ENCODE measurements around the gene LKAAEAR1.
"Not testable (repeated sequence)": the region's sequence is repeated elsewhere in the genome, so short reads cannot be mapped to it uniquely, and the experiment has no call there.

Gene LKAAEAR1

DNA sequence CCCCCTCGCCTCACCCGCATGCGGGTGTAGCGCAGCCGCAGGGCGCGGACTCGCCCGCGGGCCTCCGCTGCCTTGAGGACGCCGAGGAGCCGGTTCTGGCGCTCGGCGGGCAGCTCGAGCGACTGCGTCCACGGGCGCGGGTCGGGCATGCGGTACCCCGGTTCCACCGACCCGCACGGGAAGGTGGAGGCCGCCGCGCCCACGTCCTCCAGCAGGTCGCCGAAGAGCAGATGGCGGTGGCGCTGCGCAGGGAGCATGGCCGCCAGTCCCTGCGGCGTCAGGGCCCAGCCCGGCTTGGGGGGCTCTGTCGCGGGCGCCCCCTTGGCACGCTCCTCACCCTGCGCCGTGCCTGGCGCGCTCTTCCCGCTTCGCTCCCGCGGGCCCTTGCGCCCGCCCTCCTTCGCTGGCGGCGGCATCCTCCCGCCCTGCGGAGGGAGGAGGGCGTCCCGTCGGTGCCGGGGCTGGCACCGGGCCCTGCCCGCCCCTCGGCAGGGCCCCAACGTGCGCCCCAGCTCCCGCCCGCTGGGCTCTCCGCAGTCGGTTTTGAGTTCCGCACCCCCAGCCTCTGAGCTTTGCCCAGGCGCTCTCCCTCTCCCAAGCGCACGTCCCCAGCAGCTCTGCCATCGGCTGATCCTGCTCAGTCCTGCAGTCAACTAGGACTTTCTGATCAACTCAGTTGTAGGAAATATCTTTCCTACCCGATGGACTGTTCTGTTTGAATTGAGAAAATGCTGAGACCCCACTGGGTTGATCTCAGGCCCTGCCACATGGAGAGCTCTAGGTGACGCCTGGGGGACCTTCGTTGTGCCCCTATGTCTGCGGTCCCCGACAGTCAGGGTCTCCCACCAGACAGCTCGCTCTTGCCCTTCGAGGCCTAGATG lies at the start of gene LKAAEAR1:
Gene LKAAEAR1, minus strand, starts transcription at position 595 of the 881 bp plus-strand sequence. Its CDS starts 179 bp downstream, at position 416.
- peaks cover 46% of the 10 kb centered on the region for H3K27me3 Mint-ChIP-seq (ENCODE audit: low read depth)
- peak within 1 kb of the TSS; percentile 82 for H3K4me3 Mint-ChIP-seq
- peaks cover 1% of the 10 kb centered on the region for H3K36me3 Mint-ChIP-seq (ENCODE audit: low read depth)
- no peak for DNase-seq (ENCODE audit: low spot score)
- no peaks in the 10 kb centered on the region for H3K9me3 Mint-ChIP-seq
- H3K27ac Mint-ChIP-seq: peak within 1 kb of the TSS; percentile 67
- peaks cover 23% of the 10 kb centered on the region for H3K4me1 Mint-ChIP-seq (ENCODE audit: low read depth)

DNA sequence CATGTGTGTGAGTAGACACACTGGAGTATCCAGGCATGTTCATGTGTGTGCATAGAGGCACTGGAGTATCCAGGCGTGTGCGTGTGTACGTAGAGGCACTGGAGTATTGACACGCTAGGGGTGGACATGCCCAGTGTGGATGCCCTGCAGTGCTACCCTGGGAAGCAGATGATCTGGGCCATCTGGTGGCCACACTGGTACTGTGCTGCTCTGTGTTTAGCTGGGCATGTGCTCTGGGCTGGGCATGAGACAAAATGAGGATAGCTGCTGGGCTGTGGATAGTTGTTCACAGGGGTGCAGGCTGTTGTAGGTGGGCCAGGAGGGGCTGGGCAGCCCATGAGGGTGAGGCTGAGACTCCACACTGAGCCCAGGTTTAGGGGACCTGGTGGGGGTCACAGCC lies 47.2 kb upstream of the LKAAEAR1 start:
- H3K36me3 Mint-ChIP-seq (ENCODE audit: low read depth): no peaks in the 10 kb centered on the region
- H3K4me1 Mint-ChIP-seq (ENCODE audit: low read depth): no peaks in the 10 kb centered on the region
- no peaks in the 10 kb centered on the region for H3K9me3 Mint-ChIP-seq
- peaks cover 8% of the 10 kb centered on the region for H3K27me3 Mint-ChIP-seq (ENCODE audit: low read depth)
- no peak overlapping the region for H3K4me3 Mint-ChIP-seq
- H3K27ac Mint-ChIP-seq: no peak overlapping the region
- no peak for DNase-seq (ENCODE audit: low spot score)

- Mint-ChIP-seq H3K27ac (no peak overlapping the region), H3K9me3 (no peaks in the 10 kb centered on the region)
Measured at GRCh38 chr20:64130876-64131275, 46.7 kb upstream of the LKAAEAR1 start.

DNA sequence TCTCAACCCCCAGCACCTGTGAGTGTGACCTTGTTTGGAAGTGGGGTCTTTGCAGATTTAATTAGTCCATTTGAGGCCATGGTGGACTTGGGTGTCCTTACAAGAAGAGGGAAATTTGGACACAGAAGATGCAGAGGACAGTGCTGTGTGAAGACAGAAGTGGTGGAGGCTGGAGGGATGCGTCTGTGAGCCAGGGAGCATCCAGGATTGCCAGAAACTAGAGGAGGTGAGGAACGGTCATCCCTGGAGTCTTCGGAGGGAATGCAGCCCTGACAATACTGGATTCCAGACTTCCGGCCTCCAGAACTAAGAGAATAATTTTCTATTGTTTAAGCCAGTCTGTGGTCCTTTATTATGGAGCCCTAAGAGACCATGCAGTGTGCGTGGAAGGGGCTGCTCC lies 46.1 kb upstream of the LKAAEAR1 start:
- H3K36me3 Mint-ChIP-seq (ENCODE audit: low read depth): no peaks in the 10 kb centered on the region
- DNase-seq (ENCODE audit: low spot score): no peak
- no peak overlapping the region for H3K27ac Mint-ChIP-seq
- H3K9me3 Mint-ChIP-seq: no peaks in the 10 kb centered on the region
- no peaks in the 10 kb centered on the region for H3K4me1 Mint-ChIP-seq (ENCODE audit: low read depth)
- H3K27me3 Mint-ChIP-seq (ENCODE audit: low read depth): peaks cover 8% of the 10 kb centered on the region
- H3K4me3 Mint-ChIP-seq: no peak overlapping the region

More at GRCh38 chr20:64130876-64131275, 46.7 kb upstream of the LKAAEAR1 start:
- H3K4me3 Mint-ChIP-seq: no peak overlapping the region
- DNase-seq (ENCODE audit: low spot score): no peak
- peaks cover 8% of the 10 kb centered on the region for H3K27me3 Mint-ChIP-seq (ENCODE audit: low read depth)
- H3K36me3 Mint-ChIP-seq (ENCODE audit: low read depth): no peaks in the 10 kb centered on the region
- no peaks in the 10 kb centered on the region for H3K4me1 Mint-ChIP-seq (ENCODE audit: low read depth)

DNA sequence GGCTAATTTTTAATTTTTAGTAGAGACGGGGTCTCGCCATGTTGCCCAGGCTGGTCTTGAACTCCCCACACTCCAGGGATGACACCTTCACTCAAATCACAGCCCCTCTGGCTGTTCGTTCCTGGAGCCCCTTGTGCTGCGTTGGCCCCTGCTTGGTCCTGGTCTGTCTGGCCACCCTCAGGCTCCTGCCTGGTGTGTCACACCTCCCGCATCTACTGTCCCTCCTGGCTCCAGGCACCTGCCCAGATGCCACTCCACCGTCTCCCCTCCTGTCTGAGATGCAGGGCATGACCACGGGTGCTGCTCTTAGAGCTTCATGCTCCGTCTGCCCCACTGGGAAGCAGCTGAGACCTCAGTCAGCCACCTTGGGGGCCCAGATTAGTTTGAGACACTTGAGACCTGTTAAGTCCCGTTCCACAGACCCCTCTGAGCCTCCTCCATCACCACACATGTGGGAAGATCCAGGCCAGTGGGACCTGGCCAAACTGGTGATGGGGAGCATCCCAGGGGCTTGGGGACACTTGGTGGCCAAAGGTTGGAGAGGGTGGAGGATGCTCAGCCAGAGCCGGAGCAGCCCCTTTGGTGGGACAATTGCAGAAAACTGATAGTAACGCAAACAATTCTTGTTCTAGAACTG lies 45.1 kb upstream of the LKAAEAR1 start:
- DNase-seq (ENCODE audit: low spot score): no peak
- no peak overlapping the region for H3K4me3 Mint-ChIP-seq
- H3K27me3 Mint-ChIP-seq (ENCODE audit: low read depth): peaks cover 12% of the 10 kb centered on the region
- H3K27ac Mint-ChIP-seq: no peak overlapping the region
- no peaks in the 10 kb centered on the region for H3K4me1 Mint-ChIP-seq (ENCODE audit: low read depth)
- H3K9me3 Mint-ChIP-seq: no peaks in the 10 kb centered on the region
- H3K36me3 Mint-ChIP-seq (ENCODE audit: low read depth): no peaks in the 10 kb centered on the region

- peaks cover 25% of the 10 kb centered on the region for H3K27me3 Mint-ChIP-seq (ENCODE audit: low read depth)
- H3K9me3 Mint-ChIP-seq; H3K4me1 Mint-ChIP-seq (ENCODE audit: low read depth); H3K27ac Mint-ChIP-seq; DNase-seq (ENCODE audit: low spot score); H3K4me3 Mint-ChIP-seq; H3K36me3 Mint-ChIP-seq (ENCODE audit: low read depth): not testable (repeated sequence)
Measured at GRCh38 chr20:64123517-64123916, 39.3 kb upstream of the LKAAEAR1 start.

DNA sequence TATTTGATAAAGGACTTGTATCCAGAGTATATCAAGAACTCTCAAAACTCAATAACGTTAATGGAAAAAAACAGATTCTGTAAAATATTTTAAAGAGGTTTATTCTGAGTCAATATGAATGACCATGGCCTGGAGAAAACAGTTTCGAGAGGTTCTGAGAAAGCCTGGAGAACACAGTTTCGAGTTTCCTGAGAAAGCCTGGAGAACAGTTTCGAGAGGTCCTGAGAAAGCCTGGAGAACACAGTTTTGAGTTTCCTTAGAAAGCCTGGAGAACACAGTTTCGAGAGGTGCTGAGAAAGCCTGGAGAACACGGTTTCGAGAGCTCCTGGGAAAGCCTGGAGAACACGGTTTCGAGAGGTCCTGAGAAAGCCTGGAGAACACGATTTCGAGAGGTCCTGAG lies 38.7 kb upstream of the LKAAEAR1 start:
- H3K4me3 Mint-ChIP-seq; H3K36me3 Mint-ChIP-seq (ENCODE audit: low read depth); H3K9me3 Mint-ChIP-seq; DNase-seq (ENCODE audit: low spot score); H3K27ac Mint-ChIP-seq; H3K4me1 Mint-ChIP-seq (ENCODE audit: low read depth): not testable (repeated sequence)
- peaks cover 22% of the 10 kb centered on the region for H3K27me3 Mint-ChIP-seq (ENCODE audit: low read depth)

GRCh38 chr20:64121586-64121985 lies 37.4 kb upstream of the LKAAEAR1 start:
- H3K4me3 Mint-ChIP-seq: no peak overlapping the region
- no peaks in the 10 kb centered on the region for H3K36me3 Mint-ChIP-seq (ENCODE audit: low read depth)
- DNase-seq (ENCODE audit: low spot score): no peak
- peaks cover 4% of the 10 kb centered on the region for H3K4me1 Mint-ChIP-seq (ENCODE audit: low read depth)
- no peak overlapping the region for H3K27ac Mint-ChIP-seq
- H3K9me3 Mint-ChIP-seq: no peaks in the 10 kb centered on the region
- H3K27me3 Mint-ChIP-seq (ENCODE audit: low read depth): peaks cover 22% of the 10 kb centered on the region

- DNase-seq (ENCODE audit: low spot score): no peak
- Mint-ChIP-seq H3K4me1 (ENCODE audit: low read depth) (peaks cover 4% of the 10 kb centered on the region), H3K36me3 (ENCODE audit: low read depth) (no peaks in the 10 kb centered on the region), H3K27ac (peak overlapping the region; percentile 76), H3K4me3 (peak overlapping the region; percentile 73), H3K9me3 (no peaks in the 10 kb centered on the region), H3K27me3 (ENCODE audit: low read depth) (peaks cover 22% of the 10 kb centered on the region)
Measured at GRCh38 chr20:64119681-64120341, 35.6 kb upstream of the LKAAEAR1 start.

DNA sequence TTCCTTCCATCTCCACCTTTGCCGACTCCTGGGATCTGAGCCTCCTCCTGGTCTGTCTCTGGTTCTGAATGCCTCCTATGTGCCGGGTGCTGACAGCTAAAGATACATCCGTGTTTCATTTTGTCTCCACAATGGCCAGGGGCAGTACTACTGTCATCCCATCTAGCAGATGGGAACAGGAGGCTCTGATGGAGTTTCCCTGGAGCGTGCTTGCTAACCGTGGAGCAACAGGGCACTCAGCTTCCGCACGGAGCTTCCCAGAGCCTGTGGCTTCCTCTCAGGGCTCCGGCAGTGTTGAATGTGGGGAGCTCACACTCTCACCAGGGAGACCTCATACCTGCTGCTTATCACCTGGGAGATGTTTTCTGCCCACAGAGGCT lies 35.1 kb upstream of the LKAAEAR1 start:
- H3K4me3 Mint-ChIP-seq: no peak overlapping the region
- no peak for DNase-seq (ENCODE audit: low spot score)

GRCh38 chr20:64117432-64117777 lies 33.2 kb upstream of the LKAAEAR1 start:
- H3K27me3 Mint-ChIP-seq (ENCODE audit: low read depth); H3K27ac Mint-ChIP-seq; DNase-seq (ENCODE audit: low spot score); H3K36me3 Mint-ChIP-seq (ENCODE audit: low read depth); H3K4me1 Mint-ChIP-seq (ENCODE audit: low read depth); H3K4me3 Mint-ChIP-seq; H3K9me3 Mint-ChIP-seq: not testable (repeated sequence)

More for the DNA sequence above, 35.1 kb upstream of the LKAAEAR1 start:
- H3K9me3 Mint-ChIP-seq: no peaks in the 10 kb centered on the region
- peaks cover 4% of the 10 kb centered on the region for H3K4me1 Mint-ChIP-seq (ENCODE audit: low read depth)
- peaks cover 18% of the 10 kb centered on the region for H3K27me3 Mint-ChIP-seq (ENCODE audit: low read depth)
- peak overlapping the region; percentile 36 for H3K27ac Mint-ChIP-seq
- no peaks in the 10 kb centered on the region for H3K36me3 Mint-ChIP-seq (ENCODE audit: low read depth)

DNA sequence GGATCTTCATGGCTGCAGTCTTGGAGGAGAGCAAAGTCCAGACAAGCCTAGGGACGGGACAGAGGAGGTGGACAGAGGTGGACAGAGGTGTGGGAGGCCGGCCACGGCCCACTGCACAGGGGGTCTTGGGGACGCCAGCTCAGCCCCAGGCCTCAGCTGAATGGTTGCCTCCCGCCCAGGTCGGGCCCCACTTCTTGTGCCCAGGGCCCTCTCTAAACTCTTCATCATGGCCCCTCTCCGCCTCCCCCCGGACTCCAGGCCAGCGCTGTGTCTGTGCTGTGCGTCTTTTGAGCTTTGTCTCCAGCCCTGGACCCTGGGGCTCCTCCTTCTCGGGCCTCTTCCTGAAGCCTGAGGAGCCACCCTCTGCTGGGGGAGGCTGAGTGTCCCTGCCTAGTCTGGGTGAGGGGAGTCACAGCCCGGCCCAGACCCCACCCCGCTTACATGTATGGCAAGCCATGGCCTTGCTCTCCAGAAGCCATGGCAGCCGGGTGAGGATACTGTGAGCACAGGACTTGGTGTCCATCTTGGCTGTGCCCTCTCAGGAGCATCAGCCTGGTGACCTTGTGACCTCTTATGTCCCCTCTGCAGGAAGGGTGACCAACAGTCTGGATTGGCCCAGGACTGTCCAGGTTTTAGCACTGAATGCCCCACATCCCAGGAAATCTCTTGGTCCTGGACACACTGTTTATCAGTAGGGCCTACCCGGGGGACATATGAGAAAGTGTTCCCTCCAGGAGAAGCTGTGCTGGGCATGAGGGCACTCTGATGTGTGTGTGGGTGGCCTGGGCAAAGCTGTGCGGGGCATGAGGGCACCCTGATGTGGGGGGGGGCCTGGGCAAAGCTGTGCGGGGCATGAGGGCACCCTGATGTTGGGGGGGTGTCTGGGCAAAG lies 32.6 kb upstream of the LKAAEAR1 start:
- H3K4me1 Mint-ChIP-seq (ENCODE audit: low read depth): peaks cover 4% of the 10 kb centered on the region
- H3K27ac Mint-ChIP-seq: no peak overlapping the region

DNA sequence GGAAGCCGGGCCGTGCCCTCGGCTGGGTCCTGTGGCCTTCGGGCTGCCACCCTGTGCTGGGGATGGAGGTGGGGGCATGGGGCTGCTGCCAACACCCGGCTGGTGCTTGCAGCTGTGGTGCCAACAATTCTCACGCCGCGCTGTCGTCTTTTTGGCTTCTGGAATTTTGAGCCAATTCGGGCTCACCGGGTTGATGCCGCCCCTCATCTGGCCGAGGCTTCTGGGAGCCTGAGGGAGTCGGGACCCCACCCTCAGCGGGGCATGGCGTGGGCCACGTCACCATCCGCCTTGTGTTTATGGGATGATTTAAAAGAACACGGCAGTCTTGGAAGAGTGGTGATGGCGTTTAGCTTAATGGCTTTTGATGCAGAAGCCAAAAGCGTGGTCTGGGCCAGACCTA lies 31.8 kb upstream of the LKAAEAR1 start:
- peaks cover 4% of the 10 kb centered on the region for H3K4me1 Mint-ChIP-seq (ENCODE audit: low read depth)
- no peak overlapping the region for H3K27ac Mint-ChIP-seq
- no peak for DNase-seq (ENCODE audit: low spot score)
- H3K27me3 Mint-ChIP-seq (ENCODE audit: low read depth): peaks cover 4% of the 10 kb centered on the region
- H3K4me3 Mint-ChIP-seq: no peak overlapping the region
- no peaks in the 10 kb centered on the region for H3K9me3 Mint-ChIP-seq
- H3K36me3 Mint-ChIP-seq (ENCODE audit: low read depth): no peaks in the 10 kb centered on the region

More for the DNA sequence above, 32.6 kb upstream of the LKAAEAR1 start:
- Mint-ChIP-seq H3K9me3 (no peaks in the 10 kb centered on the region), H3K4me3 (no peak overlapping the region), H3K27me3 (ENCODE audit: low read depth) (peaks cover 9% of the 10 kb centered on the region), H3K36me3 (ENCODE audit: low read depth) (no peaks in the 10 kb centered on the region)
- DNase-seq (ENCODE audit: low spot score): peak; percentile 3
